Keratinocyte (primary cell): ENCODE data around the gene TRAF2. TPM values are rescaled to one million over a fixed set of nuclear protein-coding genes. Genes with fewer than 3 reads are reported as not detected.
A peak's percentile ranks its signal among the peaks of the same experiment; 100 is the strongest.

Experiments used
- DNase-seq: peaks from one replicate; pipeline ENCODE4 v3.0.0-alpha.2; 2011; ENCODE audit warnings: low read depth, missing footprints, low spot score
- FAIRE-seq: peaks from 2 replicates; lab custom pipeline; 2011; peaks lifted over from hg19 to GRCh38; lab: Jason Lieb, UNC
- H2AFZ ChIP-seq: 2 replicates; pipeline ENCODE4 v1.6.0; 2012; ENCODE audit warnings: low read length, control low read depth, inconsistent platforms; ENCODE audit not compliant: control insufficient read depth
- H3K27ac ChIP-seq: 2 replicates; pipeline ENCODE4 v1.5.1; 2011; ENCODE audit warnings: low read length; ENCODE audit not compliant: control insufficient read depth, insufficient read depth
- H3K27me3 ChIP-seq: 3 replicates; pipeline ENCODE4 v1.6.0; 2011; ENCODE audit warnings: low read length; ENCODE audit not compliant: control insufficient read depth, insufficient read depth; ENCODE audit errors: extremely low read depth
- H3K36me3 ChIP-seq, 2 experiments: 2 replicates in 1 of 2; 3 replicates in 1 of 2; pipeline ENCODE4 v1.5.1; 2011; ENCODE audit warnings: low read length in 2 of 2, mild to moderate bottlenecking in 1 of 2; ENCODE audit not compliant: control insufficient read depth in 2 of 2, insufficient read depth in 2 of 2; ENCODE audit errors: extremely low read depth in 1 of 2
- H3K4me1 ChIP-seq: 3 replicates; pipeline ENCODE4 v1.5.1; 2011; ENCODE audit warnings: low read length; ENCODE audit not compliant: control insufficient read depth, insufficient read depth; ENCODE audit errors: extremely low read depth
- H3K4me2 ChIP-seq: 3 replicates; pipeline ENCODE4 v1.6.0; 2011; ENCODE audit warnings: low read depth, low read length; ENCODE audit not compliant: control insufficient read depth, insufficient read depth; ENCODE audit errors: extremely low read depth
- H3K4me3 ChIP-seq, 3 experiments: fragments of 200-600 bp in 1 of 3; sonication (generic) in 1 of 3; 2 replicates in 2 of 3; 3 replicates in 1 of 3; pipeline ENCODE4 v1.5.1; 2011 to 2016; ENCODE audit warnings: low read length in 3 of 3, mild to moderate bottlenecking in 3 of 3, control low read depth in 2 of 3, inconsistent platforms in 1 of 3, low read depth in 1 of 3, mixed read lengths in 1 of 3, mixed run types in 1 of 3, moderate library complexity in 1 of 3; ENCODE audit not compliant: control insufficient read depth in 2 of 3, insufficient read depth in 2 of 3; ENCODE audit errors: extremely low read depth in 1 of 3
- H3K79me2 ChIP-seq: 2 replicates; pipeline ENCODE4 v1.6.0; 2012; ENCODE audit warnings: low read length; ENCODE audit not compliant: control insufficient read depth, insufficient read depth
- H3K9ac ChIP-seq: 3 replicates; pipeline ENCODE4 v1.6.0; 2011; ENCODE audit warnings: low read length; ENCODE audit not compliant: control insufficient read depth, insufficient read depth; ENCODE audit errors: extremely low read depth
- H3K9me1 ChIP-seq: 3 replicates; pipeline ENCODE4 v1.6.0; 2011; ENCODE audit warnings: low read length; ENCODE audit not compliant: control insufficient read depth, insufficient read depth; ENCODE audit errors: extremely low read depth
- H3K9me3 ChIP-seq: 2 replicates; pipeline ENCODE4 v1.5.1; 2012; ENCODE audit warnings: low read depth, low read length; ENCODE audit not compliant: control insufficient read depth
- H4K20me1 ChIP-seq: 3 replicates; pipeline ENCODE4 v1.6.0; 2011; ENCODE audit warnings: low read length; ENCODE audit not compliant: control insufficient read depth, insufficient read depth; ENCODE audit errors: extremely low read depth
- EZH2 ChIP-seq: IDR thresholded peaks from one replicate; pipeline ENCODE4 v1.6.1; 2012; ENCODE audit warnings: inconsistent platforms, mild to moderate bottlenecking, low read length, moderate library complexity
- dilution Hi-C: fragments of 300-500 bp; cut with MboI; formaldehyde crosslinking; loops from one replicate; pipeline ENCODE4 v1.7.0; 2020; ENCODE audit warnings: low sequenced_read_pairs; ENCODE audit not compliant: extremely low pct_ligation_motif_present
- polyA plus RNA-seq, 5 experiments: library from polyadenylated mRNA; depleted of rRNA in 3 of 5; stranded (reverse) in 3 of 5; stranded (forward) in 1 of 5; unstranded in 1 of 5; fragments of >200 nt; gene quantifications; 1 replicate in 1 of 5; 2 replicates in 3 of 5; 3 replicates in 1 of 5; pipeline versions ENCODE4 v1.2.1 to v1.2.3, GENCODE V29; 2011 to 2012; ENCODE audit warnings: missing spikeins in 2 of 5, low read depth in 1 of 5, low replicate concordance in 1 of 5
- TF ChIP-seq, protein P1 (sequence below), 3 experiments: IDR thresholded peaks in 1 of 3; conservative IDR thresholded peaks in 1 of 3; optimal IDR thresholded peaks in 1 of 3; 2 replicates in 2 of 3; 3 replicates in 1 of 3; pipeline versions ENCODE3 to v1.5.1; 2011; ENCODE audit warnings: low read length in 3 of 3, mild to moderate bottlenecking in 3 of 3, moderate library complexity in 2 of 3, control low read depth in 1 of 3, inconsistent platforms in 1 of 3; ENCODE audit not compliant: insufficient read depth in 2 of 3; ENCODE audit errors: extremely low read depth in 1 of 3

TRAF2 gene
- polyA plus RNA-seq, 1 donor (not counting 4 experiments of a cell fraction or from before 2014, with no cell fraction given) = 9.9 TPM

DNA sequence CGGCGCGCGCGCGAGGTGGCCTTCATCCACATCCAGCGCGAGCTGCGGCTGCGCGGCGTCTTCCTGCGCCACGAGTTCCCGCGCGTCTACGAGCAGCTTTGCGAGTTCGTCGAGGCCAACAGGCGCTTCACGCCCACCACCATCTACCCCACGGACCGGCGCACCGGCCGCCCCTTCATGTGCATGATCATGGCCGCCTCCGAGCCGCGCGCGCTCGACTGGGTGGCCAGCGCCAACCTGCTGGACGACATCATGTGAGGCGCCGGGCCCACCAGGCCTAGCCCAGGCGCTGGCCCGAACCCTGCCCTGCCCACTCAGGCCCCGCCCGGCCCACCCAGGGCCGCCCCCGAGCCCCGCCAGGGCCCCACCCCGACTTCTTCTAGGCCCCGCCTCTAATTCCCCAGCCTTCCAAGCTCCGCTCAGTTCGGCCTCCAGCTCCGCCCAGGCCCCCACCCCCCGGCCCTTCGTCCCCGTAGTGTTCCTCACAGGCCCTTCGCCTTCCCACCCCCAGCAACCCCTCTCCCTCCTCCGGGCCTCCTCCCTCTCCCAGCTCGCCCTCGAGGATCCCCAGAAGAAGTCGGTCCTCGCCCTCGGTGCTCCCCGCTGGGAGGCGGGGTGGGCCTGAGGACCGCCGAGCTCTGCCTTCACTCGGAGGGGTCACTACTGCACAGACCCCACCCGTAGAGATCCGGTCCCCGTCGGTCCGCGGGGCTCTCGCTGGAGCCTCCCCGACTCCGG, 39.1 kb upstream of the TRAF2 start:
- peak overlapping the region; percentile 56 for H2AFZ ChIP-seq
- peak overlapping the region; percentile 88 for H3K4me2 ChIP-seq
- H3K9me1 ChIP-seq = no peaks in the 10 kb centered on the region
- no peaks in the 10 kb centered on the region for H3K9me3 ChIP-seq
- TF ChIP-seq EZH2 = no peak
- TF ChIP-seq, protein P1, sequence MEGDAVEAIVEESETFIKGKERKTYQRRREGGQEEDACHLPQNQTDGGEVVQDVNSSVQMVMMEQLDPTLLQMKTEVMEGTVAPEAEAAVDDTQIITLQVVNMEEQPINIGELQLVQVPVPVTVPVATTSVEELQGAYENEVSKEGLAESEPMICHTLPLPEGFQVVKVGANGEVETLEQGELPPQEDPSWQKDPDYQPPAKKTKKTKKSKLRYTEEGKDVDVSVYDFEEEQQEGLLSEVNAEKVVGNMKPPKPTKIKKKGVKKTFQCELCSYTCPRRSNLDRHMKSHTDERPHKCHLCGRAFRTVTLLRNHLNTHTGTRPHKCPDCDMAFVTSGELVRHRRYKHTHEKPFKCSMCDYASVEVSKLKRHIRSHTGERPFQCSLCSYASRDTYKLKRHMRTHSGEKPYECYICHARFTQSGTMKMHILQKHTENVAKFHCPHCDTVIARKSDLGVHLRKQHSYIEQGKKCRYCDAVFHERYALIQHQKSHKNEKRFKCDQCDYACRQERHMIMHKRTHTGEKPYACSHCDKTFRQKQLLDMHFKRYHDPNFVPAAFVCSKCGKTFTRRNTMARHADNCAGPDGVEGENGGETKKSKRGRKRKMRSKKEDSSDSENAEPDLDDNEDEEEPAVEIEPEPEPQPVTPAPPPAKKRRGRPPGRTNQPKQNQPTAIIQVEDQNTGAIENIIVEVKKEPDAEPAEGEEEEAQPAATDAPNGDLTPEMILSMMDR (optimal IDR thresholded peaks at IDR 0.05 in 1 of 3, IDR thresholded peaks at IDR 0.05 in 1 of 3, conservative IDR thresholded peaks at IDR 0.05 in 1 of 3; ENCODE audit: extremely low read depth in 1 of 3, insufficient read depth in 2 of 3, low read length in 3 of 3) = no peak
- H3K36me3 ChIP-seq = peaks cover 3 to 17% of the 10 kb centered on the region in 2 experiments
- peaks cover 6% of the 10 kb centered on the region for H3K79me2 ChIP-seq
- H3K27ac ChIP-seq = no peak overlapping the region
- DNase-seq = no peak
- H3K27me3 ChIP-seq = peaks cover 43% of the 10 kb centered on the region
- peak overlapping the region; percentile 69 for H3K9ac ChIP-seq
- peaks cover 9% of the 10 kb centered on the region for H3K4me1 ChIP-seq
- H4K20me1 ChIP-seq = peaks cover 6% of the 10 kb centered on the region
- no peak for FAIRE-seq
- dilution Hi-C loops = no loop called here
- peak overlapping the region; percentile 74 to 93 (median 89) for H3K4me3 ChIP-seq

DNA sequence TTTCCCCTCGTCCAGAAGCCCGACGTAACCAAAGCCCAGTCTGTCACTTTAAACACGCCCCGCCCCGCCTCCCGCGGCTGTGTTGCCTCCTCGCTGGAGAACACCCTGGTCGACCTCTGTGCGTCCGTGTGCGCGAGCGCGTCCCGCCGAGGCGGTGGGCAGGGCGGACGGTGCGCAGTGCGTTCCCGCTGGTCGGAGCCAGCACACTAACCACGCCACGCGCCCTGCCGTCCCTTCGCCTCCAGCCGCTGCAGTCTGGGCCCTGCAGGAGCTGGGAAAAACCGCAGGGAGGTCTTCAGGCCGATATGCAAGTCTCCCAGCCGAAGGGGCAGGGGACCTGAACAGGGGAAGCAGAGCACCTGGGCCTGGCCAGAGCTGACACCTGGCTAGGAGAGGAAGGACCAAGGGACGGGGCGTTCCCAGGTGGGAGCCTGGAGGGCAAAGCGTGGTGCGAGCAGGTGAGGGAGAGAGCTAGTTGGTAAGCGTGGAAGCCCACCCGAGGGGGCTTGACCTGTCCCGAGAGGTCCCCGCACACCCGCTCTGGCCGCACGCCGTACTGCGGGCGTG, 38.4 kb upstream of the TRAF2 start:
- peaks cover 9% of the 10 kb centered on the region for H3K4me1 ChIP-seq
- peak overlapping the region; percentile 69 for H3K9ac ChIP-seq
- TF ChIP-seq EZH2 = no peak
- TF ChIP-seq, protein P1 (optimal IDR thresholded peaks at IDR 0.05 in 1 of 3, IDR thresholded peaks at IDR 0.05 in 1 of 3, conservative IDR thresholded peaks at IDR 0.05 in 1 of 3; ENCODE audit: extremely low read depth in 1 of 3, insufficient read depth in 2 of 3, low read length in 3 of 3) = no peak
- peaks cover 6% of the 10 kb centered on the region for H4K20me1 ChIP-seq
- peak overlapping the region; percentile 74 to 93 (median 89) for H3K4me3 ChIP-seq
- H2AFZ ChIP-seq = peak overlapping the region; percentile 56
- dilution Hi-C loops = no loop called here
- no peak for FAIRE-seq
- peak overlapping the region; percentile 4 for H3K27ac ChIP-seq
- no peaks in the 10 kb centered on the region for H3K9me1 ChIP-seq
- peaks cover 43% of the 10 kb centered on the region for H3K27me3 ChIP-seq
- H3K4me2 ChIP-seq = peak overlapping the region; percentile 88
- DNase-seq = no peak
- H3K36me3 ChIP-seq = peaks cover 3 to 17% of the 10 kb centered on the region in 2 experiments
- no peaks in the 10 kb centered on the region for H3K9me3 ChIP-seq
- peaks cover 6% of the 10 kb centered on the region for H3K79me2 ChIP-seq
